ENCODE measurements around the gene TREH.
A peak's percentile ranks its signal among the peaks of the same experiment; 100 is the strongest.

TREH gene

DNA sequence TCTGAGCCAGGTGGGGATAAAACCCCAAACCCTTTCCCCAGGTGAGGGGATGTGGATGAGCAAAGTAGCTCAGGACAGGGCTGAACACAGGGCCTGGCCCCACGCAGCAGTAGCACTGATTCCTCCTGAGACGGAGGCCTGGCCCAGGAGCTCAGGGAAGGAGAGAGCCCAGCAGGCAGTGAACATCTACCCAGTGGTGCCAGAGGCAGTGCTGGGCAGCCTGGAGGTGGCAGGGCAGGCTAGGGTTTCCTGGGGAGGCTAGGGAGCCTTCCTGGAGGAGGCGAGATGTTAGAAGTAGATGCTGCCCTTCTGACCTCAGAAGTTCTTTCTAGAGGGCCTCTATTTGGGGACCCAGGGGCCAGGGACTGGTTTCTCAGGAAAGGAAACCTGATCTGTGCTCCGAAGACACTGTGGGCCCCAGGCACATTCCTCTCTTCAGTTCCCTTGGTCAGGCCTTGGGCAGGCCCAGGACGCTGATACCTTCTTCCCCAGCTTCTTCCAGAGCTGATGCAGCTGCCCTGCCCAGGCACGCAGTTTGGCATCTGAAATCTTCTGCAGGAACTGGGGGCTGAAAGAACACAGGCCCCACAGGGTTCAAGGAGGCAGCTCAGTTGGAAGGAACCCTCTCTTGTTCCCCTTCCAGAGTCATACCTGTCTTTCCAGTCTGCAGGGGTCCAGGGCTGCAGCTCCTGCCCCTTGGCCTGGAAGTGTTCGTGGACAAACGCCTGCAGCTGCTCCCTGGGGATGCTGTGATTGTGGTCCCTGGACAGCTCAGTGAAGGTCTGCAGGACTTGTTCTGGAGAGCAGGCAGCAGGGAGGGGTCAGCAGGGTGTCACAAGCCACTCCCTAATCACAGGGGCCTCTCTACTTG lies 16.8 kb downstream of the TREH start:
- DNase-seq, result no peak

DNA sequence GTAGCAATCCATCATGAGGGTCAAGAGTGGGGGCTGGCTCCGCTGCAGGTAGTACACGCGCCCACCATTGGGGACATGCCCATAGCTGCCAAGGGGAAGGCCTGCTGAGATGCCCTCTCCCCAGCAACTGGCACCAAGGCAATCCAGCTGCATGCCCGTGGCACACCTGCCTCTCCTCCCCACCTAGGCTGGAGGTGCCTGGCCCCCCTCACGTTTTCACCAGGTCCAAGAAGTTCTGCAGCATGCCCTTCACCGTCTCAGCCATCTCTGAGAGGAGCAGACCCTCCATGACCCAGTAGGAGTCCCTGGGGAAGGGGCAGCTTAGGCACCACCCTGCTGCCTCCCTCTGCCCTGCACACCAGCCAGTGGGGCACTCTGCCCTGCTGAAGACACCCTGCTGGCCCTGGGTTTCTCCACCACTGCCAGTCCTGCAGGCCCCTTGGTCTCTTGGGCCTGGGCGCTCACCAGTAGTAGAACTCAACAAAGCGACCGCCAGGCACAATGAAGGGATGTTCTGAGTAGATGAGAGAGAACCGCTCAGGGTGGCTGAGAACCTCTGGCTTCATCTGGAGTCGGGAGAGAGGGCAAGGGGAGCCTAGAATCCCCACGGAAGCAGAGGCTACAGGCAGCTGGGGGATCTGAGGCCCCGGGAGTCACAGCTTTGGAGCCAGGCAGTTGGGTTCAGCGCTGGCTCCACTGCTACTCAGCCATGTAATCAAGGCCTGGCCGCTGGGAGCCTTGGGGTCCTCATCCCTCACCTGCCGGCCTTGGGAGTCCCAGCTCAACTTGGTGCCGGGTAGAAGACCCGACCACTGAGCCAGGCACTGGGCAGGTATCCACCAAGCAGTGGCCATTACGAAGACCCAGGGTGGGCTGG lies 17.8 kb downstream of the TREH start:
- no peak for DNase-seq

DNA sequence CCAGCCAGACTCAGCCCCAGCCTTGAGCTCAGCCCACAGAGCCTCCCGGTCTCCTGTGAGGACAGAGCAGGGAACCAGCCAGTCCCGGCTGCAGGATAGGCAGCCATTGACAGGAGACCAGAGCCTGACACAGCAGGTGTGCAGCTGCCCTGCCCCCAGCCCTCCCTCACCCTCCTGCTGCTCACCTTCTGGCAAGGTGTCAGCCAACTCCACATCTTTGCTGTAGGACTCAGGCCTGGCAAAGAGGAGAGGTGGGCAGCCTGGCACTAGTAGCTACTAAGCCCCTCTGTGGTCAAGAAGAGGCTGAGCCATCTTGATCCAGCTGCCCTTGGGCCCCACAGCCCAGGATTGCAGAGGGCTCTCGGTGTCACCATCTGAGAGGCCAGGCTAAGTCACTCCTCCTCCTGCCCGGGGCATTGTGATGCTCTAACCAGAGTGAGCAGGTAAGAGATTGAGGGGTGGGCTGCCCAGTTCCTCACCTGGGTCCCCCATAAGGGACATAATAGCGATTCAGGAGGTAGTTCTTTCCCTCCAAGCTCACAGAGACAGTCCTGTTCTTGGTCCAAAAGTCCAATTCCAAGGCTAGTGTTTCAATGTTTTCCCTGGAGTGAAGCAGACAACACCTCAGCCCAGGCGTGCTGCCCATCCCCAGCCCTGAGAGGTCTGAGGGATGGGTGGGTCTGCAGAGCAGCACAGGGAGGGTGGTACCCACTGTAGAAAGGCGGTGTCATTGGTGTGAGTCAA lies 18.6 kb downstream of the TREH start:
- no peak for DNase-seq

DNA sequence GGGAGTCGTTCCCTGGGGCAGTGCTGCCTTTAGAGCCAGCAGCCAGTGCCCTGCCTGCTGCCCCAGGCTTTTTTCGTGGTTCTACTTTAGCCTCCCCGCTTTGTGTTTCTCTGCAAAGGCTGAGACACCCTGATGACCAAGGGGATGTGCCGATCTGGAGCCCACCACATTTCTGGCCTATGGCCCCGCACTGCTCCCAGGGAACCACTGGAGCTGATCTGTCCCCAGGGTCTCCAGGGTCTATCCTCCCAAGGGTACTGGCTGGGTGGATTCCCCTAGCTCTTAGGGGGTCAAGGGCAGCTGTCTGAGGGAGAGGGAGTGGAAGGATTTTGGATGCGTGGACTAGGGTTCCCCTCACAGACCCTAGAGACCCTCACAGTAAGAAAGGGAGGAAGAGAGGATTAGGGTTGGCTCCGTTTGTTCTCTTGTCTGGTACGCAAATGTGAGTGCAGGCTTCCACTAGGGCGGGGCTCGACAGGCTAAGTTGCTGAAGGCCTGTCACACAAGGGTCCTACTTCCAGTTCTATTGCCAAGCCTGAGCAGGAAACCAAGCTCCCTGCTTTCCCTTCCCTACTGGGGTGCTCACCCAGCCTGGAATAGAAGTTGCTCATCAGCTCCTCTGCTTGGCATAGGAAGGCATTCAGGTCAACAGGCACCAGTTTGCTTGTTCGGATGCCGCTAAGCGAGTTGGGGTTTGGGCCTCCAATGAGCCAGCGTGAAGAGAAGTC lies 19.3 kb downstream of the TREH start:
- no peak for DNase-seq

DNA sequence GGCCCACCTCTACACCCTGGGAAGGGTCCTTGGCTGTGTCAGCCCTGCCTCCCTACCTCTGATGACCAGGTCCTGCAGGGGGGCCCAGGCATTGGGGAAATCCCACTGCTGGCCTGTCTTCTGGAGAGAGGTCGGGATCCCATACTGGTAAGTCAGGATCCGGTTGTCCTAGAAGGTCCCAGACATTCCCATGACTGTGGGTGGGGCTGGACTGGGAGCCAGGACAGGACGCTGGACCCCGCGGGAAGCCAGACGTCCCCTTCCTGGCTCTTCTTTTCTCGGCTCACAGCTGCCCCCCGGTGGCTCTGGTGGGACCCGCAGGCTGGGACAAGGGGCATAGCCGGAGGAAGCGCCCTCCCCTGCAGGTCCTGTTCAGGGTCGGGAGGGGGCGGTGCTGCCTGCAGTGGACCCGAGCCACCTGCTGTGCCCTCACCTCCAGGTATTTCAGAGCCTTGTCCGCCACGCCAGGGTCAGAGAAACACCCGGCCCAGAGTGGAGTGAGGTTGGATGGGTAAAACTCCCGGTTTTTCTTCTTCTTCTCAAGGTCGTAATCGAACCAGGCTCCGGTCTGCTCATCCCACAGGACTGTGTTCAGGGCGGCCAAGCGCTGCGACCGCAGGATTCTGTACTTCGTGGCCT lies 20.0 kb downstream of the TREH start:
- peak; percentile 66 for DNase-seq

DNA sequence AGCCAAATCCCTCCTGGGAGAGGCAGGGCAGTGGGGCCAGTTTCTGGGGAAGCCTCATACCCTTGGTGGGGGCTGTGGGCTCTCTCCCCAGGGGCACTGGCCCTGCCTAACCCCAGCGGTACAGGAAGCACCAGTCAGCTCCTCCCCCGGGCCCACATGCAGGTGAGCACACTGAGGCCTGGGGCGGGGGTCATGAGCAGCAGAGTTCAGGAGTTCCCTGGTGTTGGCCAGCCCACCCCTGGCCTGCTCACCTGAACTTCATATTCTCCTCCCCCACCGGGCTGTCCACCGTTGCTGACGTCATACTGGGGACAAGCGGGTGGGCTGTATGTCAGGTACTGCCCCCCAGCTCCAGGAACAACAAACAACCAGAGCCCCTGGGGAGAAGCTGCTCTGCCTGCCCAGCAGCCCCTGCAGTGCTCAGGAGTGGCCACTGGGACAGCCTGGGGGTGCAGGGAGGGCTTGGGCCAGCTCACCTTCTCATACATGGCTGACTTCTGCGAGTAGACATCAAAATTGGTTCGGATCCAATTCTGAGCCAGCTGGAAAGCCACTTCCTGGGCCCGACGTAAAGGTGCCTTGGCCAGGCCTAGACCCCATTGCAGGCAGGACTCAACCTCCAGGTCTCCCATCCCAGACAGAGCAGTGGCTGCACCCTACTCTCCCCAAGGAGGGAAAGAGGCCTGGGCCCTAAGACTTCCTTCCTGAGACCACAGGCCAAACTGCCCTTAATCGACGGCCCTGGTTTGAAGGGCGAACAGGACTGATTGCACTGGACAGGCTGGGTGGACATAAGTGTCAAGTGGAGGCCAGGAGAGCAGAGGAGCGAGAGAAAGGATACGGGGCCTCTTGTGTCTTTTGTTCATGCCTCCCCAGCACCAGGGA lies 20.8 kb downstream of the TREH start:
- DNase-seq, result peak; percentile 39

DNA sequence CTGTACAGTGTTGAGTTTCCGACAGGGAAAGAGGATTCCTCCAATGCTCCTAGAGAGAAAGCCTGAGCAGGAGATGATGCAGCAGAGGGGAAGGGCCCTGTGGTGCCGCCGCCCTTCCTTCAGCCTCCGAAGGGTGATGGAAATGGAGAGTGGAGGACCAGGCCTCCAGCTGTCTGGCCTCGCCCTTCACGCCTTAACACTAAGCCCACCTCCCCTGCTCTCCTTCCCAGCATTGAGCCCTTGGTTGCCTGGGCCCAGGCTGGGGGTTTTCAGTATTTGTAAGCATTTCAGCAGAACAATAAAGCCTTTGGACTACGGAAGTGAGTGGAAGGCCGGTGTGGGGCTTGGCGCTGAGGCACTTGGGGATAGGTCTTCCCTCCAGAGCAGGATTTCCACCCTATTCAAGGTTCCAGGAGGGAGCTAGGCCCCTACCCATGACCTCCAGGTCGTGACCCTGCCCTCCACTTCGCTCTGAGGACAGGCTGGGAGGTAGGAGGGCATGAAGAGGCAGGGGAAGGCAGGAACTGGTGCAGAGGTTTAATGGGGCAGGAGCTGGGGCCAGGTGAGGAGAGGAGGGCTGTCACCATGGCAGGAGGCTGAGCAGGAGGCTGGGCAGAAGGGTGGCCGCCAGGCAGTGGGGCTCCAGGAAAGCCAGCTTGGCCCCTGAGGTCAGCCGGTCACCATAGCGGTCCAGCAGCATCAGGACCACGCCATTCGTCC lies 21.6 kb downstream of the TREH start:
- DNase-seq, result no peak

DNA sequence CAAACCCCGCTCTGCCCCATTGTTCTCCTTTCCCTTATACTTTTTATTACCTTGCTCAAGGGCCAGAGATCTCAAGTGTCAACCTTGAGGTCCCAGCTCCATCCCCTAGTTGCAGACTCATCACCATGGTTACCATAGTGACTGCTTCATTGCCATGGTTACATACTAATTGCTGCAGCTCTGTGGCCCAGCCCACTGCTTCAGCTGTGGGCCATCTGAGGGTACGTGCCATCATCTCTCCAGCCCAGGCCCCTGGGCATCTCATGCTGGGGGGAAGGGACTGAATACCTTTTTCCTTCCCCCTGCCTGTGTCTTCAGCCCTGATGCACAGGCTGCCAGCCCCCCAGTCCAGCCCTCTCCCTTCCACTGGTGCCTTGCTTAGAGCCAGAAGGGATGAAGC lies 22.2 kb downstream of the TREH start:
- DNase-seq, result no peak

DNA sequence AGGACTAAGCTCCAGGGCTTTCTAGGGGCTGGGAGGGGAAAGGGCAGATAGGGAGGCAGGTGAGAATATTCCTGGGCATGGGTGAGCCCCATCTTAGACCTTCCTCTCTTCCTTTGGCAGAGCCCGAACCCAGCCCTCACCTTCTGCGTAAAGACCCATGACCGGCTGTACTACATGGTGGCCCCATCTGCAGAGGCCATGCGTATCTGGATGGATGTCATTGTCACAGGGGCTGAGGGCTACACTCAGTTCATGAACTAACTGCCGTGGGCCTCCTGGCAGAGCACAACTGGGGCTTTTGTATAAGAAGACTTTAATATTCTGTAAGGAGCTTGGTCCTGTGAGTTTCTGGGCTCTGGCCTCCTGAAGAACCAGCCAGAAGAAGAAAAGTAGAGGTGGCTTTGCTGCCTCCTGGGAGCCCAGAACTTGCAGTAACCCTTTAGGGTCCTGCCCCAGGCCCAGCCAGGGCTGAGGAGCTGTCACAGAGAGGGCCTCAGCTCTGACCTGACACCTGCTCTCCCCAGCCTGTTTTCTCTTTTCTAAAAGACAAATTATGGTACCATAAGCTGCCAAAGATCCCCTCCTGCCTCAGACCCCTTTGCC lies 22.8 kb downstream of the TREH start:
- no peak for DNase-seq

DNA sequence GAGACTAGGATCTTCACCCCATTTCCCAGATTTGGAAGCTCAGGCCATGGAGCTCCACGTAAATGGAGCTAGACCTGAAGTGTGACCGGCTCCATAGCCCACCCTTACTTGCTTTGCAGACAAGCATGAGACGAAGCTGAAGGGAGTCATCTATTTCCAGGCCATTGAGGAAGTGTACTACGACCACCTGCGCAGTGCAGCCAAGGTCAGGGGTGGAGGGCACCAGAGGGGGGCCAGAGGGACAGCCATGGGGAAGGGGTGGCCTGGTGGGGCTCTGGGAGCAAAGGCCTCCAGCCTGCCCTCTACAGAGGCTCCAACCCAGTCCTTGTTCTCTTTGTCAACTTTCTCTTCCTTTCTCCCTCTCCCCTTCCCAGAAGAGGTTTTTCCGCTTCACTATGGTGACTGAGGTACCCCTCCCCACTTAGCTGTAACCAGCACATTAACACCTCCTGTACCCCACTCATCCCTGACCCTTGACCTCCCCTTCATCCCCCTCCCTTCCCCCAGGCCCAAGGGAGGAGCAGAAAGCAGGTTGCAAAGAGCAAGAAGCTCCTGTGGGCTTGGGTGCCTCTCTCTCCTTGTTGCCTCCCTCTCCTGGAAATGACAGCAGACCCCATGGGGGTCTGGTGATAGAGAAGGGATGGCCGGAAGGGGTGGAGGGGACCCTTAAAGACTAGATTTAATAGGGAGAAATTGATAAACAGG lies 23.8 kb downstream of the TREH start:
- no peak for DNase-seq

DNA sequence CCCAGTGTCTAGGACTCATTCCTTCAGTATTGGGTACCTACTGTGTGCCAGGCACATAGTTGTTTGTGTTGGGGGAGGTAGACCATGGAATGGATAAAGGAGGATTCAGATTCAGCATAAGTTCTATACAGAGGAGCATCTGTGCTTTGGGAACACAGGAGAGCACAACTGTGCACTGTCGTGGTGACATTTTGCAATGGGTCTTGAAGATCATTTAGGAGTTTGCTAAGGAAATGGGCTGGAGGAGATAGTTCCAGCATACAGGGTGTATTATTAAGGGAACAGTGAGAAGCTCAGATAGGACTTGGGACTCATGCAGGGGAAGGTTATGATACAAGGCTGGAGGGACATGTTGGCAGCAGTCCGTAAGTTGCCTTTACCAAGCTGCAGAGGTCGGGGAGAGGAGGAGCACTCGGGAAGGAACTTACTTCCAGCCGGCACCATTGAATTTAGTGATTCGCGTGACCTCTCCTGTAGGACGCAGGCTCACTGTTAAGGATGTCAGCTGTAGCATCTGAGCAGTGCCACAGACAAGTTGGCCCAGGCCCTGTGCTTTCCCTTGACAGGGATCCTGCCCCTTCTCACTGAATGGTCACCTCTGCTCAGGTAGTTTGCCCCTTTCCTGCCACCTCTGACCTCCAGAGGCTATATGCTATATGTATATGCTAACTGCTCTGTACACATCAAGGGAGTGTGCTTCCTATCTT lies 25.6 kb downstream of the TREH start:
- no peak for DNase-seq

DNA sequence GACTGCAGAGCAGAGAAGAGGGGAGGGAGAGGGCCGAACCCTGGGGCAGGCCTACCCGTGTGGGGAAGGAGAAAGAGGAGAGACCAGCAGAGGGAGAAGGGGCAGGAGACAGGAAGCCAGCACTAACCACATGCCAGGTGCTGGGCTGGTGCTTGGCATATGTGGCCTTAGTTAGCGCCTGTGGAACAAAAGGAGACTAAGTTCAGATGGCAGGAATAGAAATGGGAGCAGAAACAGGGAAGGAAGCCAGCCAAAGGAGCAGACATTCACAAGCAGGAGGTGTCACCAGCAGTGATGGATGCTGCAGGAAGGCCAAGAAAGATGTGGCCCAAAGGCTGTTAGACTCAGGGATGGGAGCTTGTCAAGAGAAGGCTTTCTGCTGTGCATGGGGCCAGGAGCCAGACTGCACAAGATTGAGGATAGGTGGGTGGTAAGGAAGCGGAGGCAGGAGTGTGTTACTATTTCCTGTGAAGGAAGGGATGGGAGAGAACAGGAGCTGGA lies 26.7 kb downstream of the TREH start:
- DNase-seq, result no peak

DNA sequence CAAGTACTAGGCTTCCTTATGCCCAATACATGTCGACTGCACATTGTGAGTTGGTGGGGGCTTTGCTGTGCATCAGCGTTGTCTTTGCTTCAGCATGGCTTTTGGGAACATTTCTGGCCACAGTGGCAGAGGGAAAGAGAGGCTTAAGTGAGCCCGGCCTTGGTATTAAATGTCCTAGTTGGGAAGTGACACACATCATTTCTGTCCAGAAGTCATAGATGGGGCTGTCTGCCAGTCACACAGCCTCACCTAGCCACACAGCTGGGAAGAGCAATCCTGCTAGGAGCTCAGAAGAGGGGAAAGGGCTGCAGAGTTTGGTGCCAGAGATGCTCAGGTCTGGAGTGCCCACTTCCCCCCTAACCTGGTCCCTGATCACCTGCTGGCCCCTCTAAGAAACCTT lies 27.6 kb downstream of the TREH start:
- no peak for DNase-seq

DNA sequence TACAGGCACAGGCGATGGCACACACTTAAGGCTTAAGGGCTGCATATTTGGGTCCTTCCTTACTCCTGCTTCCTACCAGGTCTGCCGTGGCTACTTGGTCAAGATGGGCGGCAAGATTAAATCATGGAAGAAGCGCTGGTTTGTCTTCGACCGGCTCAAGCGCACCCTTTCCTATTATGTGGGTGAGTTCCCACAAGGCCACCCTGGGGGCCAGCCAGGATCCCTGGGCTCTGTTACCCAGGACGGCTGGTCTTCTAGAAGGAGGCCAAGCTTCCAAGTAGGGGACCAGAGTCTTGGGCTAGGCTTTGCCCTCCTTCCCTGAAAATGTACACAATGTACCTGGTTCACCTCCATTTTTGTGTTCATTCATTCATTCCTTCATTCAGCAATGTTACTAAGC lies 29.1 kb downstream of the TREH start:
- DNase-seq, result no peak

DNA sequence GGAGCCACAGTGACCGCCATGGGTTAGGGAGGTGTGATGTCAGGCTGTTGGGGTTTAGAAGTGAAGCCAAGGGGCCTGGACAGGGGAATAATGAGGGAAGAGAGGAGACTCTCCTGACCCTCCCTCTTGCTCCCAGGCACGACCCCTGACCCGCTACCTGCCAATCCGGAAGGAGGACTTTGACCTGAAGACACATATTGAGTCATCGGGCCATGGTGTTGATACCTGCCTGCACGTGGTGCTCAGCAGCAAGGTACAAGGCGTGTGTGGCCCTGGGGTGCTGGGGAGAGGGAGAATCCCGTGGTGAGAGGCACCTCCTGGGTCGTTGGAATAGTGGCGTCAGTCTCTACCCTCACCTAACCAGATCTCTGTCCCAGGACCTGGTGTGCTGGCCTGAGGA lies 29.5 kb downstream of the TREH start:
- no peak for DNase-seq

DNA sequence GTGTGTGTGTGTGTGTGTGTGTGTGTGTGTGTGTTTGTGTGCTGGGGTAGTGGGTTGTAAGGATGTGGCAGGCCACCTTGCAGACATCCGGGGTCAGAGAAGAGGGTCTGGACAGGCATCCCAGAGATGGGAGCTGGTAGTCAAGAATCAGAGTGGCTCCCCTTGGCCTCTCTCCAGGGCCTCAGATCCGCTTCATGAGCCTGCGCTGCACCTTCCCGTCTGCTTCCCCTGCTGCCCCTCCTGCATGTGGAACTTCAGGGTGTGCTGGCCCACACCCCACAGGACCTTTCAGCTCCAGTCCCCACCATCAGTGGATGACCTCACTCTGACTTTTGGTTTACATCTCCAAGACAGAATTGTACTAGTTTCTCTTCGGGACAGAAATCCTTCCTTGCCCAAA lies 31.2 kb downstream of the TREH start:
- DNase-seq, result no peak

DNA sequence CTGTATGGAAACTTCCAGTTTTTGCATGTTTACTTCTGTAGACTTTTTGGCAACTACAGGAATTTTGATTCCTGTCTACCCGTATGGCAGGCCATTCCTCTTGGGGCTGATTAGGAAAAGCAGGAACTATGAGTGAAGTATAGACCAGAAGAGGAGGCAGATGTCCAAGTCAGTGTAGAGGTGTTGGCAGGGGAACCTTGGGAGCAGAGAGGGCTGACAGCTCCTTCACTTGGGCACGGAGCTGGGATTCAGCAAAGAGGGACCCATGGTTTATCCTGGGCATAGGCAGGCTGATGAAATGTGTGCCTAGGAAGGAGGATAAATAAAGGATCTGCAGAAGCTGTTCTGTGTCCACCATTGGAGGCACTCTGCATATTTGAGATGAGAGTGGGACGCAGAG lies 33.1 kb downstream of the TREH start:
- DNase-seq, result no peak

DNA sequence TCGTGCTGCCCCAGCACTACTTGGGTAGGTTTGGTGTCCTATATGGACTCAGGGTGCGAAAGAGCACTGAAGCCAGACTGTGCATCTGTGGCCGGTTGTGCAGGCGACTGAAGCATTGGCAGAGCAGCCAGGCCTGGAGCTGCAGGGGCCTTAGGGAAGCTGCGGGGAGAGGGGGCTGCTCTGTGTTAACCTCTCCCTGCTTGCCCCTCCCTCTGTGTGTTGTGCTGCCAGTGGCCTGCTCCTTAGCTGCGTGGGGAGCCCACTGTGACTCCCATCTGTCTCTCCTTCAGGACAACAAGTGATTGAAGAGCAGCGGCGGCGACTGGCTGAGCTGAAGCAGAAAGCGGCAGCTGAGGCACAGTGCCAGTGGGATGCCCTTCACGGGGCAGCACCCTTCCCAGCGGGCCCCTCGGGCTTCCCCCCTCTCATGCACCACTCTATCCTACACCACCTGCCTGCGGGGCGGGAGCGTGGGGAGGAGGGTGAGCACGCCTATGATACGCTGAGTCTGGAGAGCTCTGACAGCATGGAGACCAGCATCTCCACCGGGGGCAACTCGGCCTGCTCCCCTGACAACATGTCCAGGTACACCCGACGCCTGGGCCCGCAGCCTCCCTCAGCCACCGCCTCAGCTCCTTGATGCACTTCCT lies 34.3 kb downstream of the TREH start:
- DNase-seq, result no peak

Data from NCI-H226 (cell line).